Trophoblast cell (in vitro differentiated cells and primary cell): Measurements from ENCODE around the gene ATOSB.

Source experiments
- DNase-seq, 2 donors: peaks; one replicate each; pipeline ENCODE4 v3.0.0-alpha.2; 2016
- H2AFZ ChIP-seq: 2 replicates; pipeline ENCODE4 v1.6.1; 2013; ENCODE audit warnings: low read length, moderate library complexity, mild to moderate bottlenecking; ENCODE audit not compliant: insufficient read depth, poor library complexity
- H2AK5ac ChIP-seq: 2 replicates; pipeline ENCODE4 v1.6.1; 2013; ENCODE audit warnings: mild to moderate bottlenecking, low read length
- H2BK120ac ChIP-seq: 2 replicates; pipeline ENCODE4 v1.6.1; 2013; ENCODE audit warnings: low read length, mild to moderate bottlenecking, moderate library complexity; ENCODE audit not compliant: insufficient read depth, poor library complexity
- H2BK12ac ChIP-seq: 2 replicates; pipeline ENCODE4 v1.6.1; 2013; ENCODE audit warnings: mild to moderate bottlenecking, low read length, moderate library complexity
- H2BK5ac ChIP-seq: 2 replicates; pipeline ENCODE4 v1.6.1; 2013; ENCODE audit warnings: low read length, low read depth, moderate library complexity, mild to moderate bottlenecking; ENCODE audit not compliant: poor library complexity
- H3K14ac ChIP-seq: 2 replicates; pipeline ENCODE4 v1.6.1; 2013; ENCODE audit warnings: mild to moderate bottlenecking, low read length
- H3K18ac ChIP-seq: 2 replicates; pipeline ENCODE4 v1.6.1; 2013; ENCODE audit warnings: mild to moderate bottlenecking, low read length
- H3K23ac ChIP-seq: 2 replicates; pipeline ENCODE4 v1.6.1; 2013; ENCODE audit warnings: low read length
- H3K27ac ChIP-seq: 2 replicates; pipeline ENCODE4 v1.5.1; 2013; ENCODE audit warnings: low read depth, mild to moderate bottlenecking, inconsistent platforms, low read length, moderate library complexity
- H3K27me3 ChIP-seq: 2 replicates; pipeline ENCODE4 v1.6.1; 2013; ENCODE audit warnings: inconsistent platforms, mild to moderate bottlenecking, low read length, moderate library complexity; ENCODE audit not compliant: insufficient read depth
- H3K36me3 ChIP-seq, 2 experiments: 1 replicate in 1 of 2; 2 replicates in 1 of 2; pipeline ENCODE4 v1.6.1; 2013; ENCODE audit warnings: low read length in 2 of 2, mild to moderate bottlenecking in 2 of 2, moderate library complexity in 1 of 2; ENCODE audit not compliant: insufficient read depth in 2 of 2, control insufficient read depth in 1 of 2
- H3K4ac ChIP-seq: 2 replicates; pipeline ENCODE4 v1.6.1; 2013; ENCODE audit warnings: low read depth, mild to moderate bottlenecking, low read length, moderate library complexity
- H3K4me1 ChIP-seq, 2 experiments: 1 replicate in 1 of 2; 2 replicates in 1 of 2; pipeline ENCODE4 v1.6.1; 2013; ENCODE audit warnings: low read length in 2 of 2, mild to moderate bottlenecking in 2 of 2, moderate library complexity in 1 of 2; ENCODE audit not compliant: insufficient read depth in 2 of 2, control insufficient read depth in 1 of 2
- H3K4me2 ChIP-seq: 2 replicates; pipeline ENCODE4 v1.6.1; 2013; ENCODE audit warnings: inconsistent platforms, mild to moderate bottlenecking, low read length, moderate library complexity
- H3K4me3 ChIP-seq: 2 replicates; pipeline ENCODE4 v1.5.1; 2013; ENCODE audit warnings: mild to moderate bottlenecking, low read depth, low read length, inconsistent platforms
- H3K79me1 ChIP-seq: one replicate; pipeline ENCODE4 v1.6.1; 2013; ENCODE audit warnings: low read length
- H3K79me2 ChIP-seq: 2 replicates; pipeline ENCODE4 v1.6.1; 2013; ENCODE audit warnings: low read length, mild to moderate bottlenecking; ENCODE audit not compliant: control insufficient read depth, insufficient read depth, poor library complexity
- H3K9ac ChIP-seq: 2 replicates; pipeline ENCODE4 v1.6.1; 2013; ENCODE audit warnings: mild to moderate bottlenecking, low read length
- H3K9me3 ChIP-seq: 2 replicates; pipeline ENCODE4 v1.6.1; 2013; ENCODE audit warnings: low read depth, mild to moderate bottlenecking, control low read depth, inconsistent platforms, low read length; ENCODE audit not compliant: insufficient read depth
- H4K12ac ChIP-seq: 2 replicates; pipeline ENCODE4 v1.6.1; 2013; ENCODE audit warnings: low read depth, mild to moderate bottlenecking, low read length, moderate library complexity
- H4K8ac ChIP-seq: 2 replicates; pipeline ENCODE4 v1.6.1; 2013; ENCODE audit warnings: low read depth, mild to moderate bottlenecking, low read length, moderate library complexity
- H4K91ac ChIP-seq: one replicate; pipeline ENCODE4 v1.6.1; 2013; ENCODE audit warnings: low read depth, mild to moderate bottlenecking, low read length, moderate library complexity
- WGBS: extraction: QIAGEN DNeasy Blood & Tissue Kit; methylation state at CpG from one replicate; pipeline ENCODE4 v1.1.7; 2013; ENCODE audit warnings: missing lambda C conversion rate; ENCODE audit not compliant: insufficient read length, insufficient coverage; ENCODE audit errors: extremely low coverage; 5-methylcytosine and 5-hydroxymethylcytosine counted together

The ATOSB gene

DNA sequence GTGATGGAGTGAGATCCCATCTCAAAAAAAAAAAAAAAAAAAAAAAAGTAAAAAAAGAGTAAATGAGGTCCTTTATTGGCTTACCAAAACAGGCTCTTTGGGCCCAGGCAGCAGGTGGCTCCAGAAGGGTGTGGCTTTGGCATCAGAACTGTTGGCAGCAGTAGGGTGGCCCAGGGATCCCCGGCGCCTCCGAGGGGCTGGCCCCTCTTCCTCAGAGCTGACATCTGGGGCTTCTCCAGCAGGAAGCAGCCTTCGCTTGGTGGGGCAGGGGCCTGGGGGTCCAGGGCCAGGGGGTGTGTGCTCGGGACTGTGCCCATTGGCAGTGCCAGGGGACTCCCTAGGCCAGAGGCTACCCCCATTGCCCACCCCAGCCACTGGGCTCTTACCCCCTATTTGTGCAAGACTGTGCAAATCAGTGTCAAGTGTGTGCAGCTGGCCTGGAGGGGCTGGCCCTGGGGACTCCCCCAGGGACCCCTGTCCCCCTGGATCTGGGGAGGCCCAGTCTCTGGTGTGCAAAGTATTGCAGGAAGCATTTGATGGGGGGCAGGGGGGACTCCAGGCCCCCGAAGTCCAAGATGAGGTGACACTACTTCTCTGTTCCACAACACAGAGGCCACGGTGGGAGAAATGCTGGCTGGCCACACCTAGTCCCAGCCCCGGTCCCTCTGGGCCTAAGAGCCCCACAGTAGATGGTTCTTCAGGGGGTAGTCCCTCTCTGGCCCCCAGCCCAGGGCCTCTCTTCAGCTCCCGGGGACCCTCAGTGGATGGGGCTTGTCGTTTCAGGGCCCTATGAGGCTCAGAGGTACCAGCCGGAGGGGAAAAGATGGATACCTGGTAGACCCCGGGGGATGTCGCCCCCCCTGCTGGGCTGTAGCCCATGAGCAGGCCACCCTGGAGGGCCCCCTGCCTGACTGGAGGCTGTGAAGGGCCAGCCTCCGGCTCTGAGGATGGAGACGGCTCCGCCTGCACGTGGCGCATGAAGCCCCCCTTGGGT lies 8.1 kb downstream of the ATOSB start:
- no peak overlapping the region for H2BK120ac ChIP-seq
- no peak overlapping the region for H4K91ac ChIP-seq
- no peak overlapping the region for H2BK5ac ChIP-seq
- no peak overlapping the region for H4K12ac ChIP-seq
- H3K9ac ChIP-seq, result no peak overlapping the region
- peaks cover 11% of the 10 kb centered on the region for H3K79me1 ChIP-seq
- no peak overlapping the region for H2AFZ ChIP-seq
- no peaks in the 10 kb centered on the region for H3K27me3 ChIP-seq
- H3K18ac ChIP-seq, result no peak overlapping the region
- no peaks in the 10 kb centered on the region for H3K9me3 ChIP-seq
- no peak overlapping the region for H3K4ac ChIP-seq
- H3K79me2 ChIP-seq, result peaks cover 8% of the 10 kb centered on the region
- no peak overlapping the region for H3K14ac ChIP-seq
- no peak overlapping the region for H3K23ac ChIP-seq
- no peak overlapping the region for H2AK5ac ChIP-seq
- no peak overlapping the region for H3K4me3 ChIP-seq
- H3K4me1 ChIP-seq, result peaks cover 16 to 17% of the 10 kb centered on the region in 2 experiments
- peaks cover 43 to 44% of the 10 kb centered on the region in 2 experiments for H3K36me3 ChIP-seq
- H3K4me2 ChIP-seq, result no peak overlapping the region
- no peak overlapping the region for H2BK12ac ChIP-seq
- whole genome bisulfite sequencing, result no CpG with 5 or more reads among the region's 18 CpGs
- no peak overlapping the region for H4K8ac ChIP-seq
- DNase-seq, result no peak
- no peak overlapping the region for H3K27ac ChIP-seq

DNA sequence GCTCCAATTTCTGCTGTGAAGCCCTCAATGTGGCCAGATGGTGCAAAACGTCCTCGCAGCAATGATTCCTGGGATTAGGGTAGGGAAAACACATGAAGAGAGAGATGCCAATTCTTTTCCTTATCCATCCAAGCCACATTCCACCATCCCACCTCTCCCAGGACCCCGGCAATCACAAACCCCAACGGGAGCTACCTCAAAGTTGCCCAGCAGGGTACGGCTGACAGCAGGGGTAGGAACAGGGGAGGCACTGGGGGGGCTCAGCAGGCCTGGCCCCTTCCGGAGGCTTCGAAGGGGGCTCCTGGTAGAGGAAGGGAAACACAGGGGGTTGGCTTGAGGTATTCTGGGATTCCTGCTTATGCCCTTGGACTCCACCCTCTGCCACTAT lies 9.3 kb downstream of the ATOSB start:
- Histone ChIP-seq H2BK12ac (no peak overlapping the region), H3K4me2 (no peak overlapping the region), H4K12ac (no peak overlapping the region), H3K9ac (no peak overlapping the region), H3K79me1 (peaks cover 10% of the 10 kb centered on the region), H3K4me3 (no peak overlapping the region), H3K9me3 (no peaks in the 10 kb centered on the region), H3K14ac (no peak overlapping the region), H3K23ac (no peak overlapping the region), H3K18ac (no peak overlapping the region), H3K36me3 (peaks cover 46 to 48% of the 10 kb centered on the region in 2 experiments), H2AFZ (no peak overlapping the region), H4K8ac (no peak overlapping the region), H3K27ac (no peak overlapping the region), H2BK120ac (no peak overlapping the region), H4K91ac (no peak overlapping the region), H2BK5ac (no peak overlapping the region), H3K4ac (no peak overlapping the region), H2AK5ac (no peak overlapping the region), H3K79me2 (peaks cover 10% of the 10 kb centered on the region), H3K27me3 (no peaks in the 10 kb centered on the region), H3K4me1 (peaks cover 14 to 22% of the 10 kb centered on the region in 2 experiments)
- WGBS, result no CpG with 5 or more reads among the region's 7 CpGs
- no peak for DNase-seq

DNA sequence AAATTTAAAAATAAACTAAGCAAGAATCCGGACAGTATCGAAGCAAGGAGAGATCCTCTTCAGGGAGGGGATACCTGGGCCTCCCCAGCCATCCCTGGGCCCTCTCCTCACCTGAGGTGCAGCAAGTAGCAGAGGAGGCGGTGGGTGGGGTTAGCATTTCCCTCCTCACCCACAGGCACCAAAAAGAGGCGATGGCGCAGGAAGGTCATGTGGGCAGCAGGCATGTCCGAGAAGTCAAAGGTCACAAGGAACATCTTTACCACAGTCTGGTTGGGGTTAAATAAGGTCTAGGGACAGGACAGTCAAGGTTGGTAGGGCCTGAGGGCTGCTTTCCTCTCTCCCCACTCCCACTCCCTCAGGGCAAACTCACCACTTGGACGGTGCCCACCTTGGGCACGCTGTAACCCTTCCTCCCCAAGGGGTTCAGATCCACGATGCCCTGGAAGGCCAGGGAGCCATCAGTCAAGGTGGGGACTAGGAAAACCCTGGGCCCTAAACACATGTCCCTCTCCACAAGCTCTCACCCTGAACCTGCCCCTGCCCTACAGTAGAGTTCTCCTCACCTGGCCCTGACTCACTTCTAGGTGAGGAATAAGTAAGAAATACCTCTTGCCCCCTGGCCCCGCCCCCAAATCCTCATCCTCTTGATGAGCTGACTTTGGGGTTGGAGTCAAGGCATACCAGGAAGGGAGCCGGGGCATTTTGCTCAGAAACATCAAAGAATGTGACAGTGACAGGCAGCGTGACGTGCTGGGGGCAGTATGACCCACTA lies 9.9 kb downstream of the ATOSB start:
- H2AK5ac ChIP-seq, result no peak overlapping the region
- no peak overlapping the region for H2BK12ac ChIP-seq
- no peak overlapping the region for H3K23ac ChIP-seq
- peaks cover 51 to 53% of the 10 kb centered on the region in 2 experiments for H3K36me3 ChIP-seq
- no peak overlapping the region for H3K4me2 ChIP-seq
- H3K79me2 ChIP-seq, result peaks cover 5% of the 10 kb centered on the region
- DNase-seq, result no peak
- no peak overlapping the region for H3K27ac ChIP-seq
- no peak overlapping the region for H3K4me3 ChIP-seq
- no peak overlapping the region for H3K4ac ChIP-seq
- H3K9ac ChIP-seq, result no peak overlapping the region
- H2BK120ac ChIP-seq, result no peak overlapping the region
- H3K4me1 ChIP-seq, result peaks cover 14 to 20% of the 10 kb centered on the region in 2 experiments
- no peaks in the 10 kb centered on the region for H3K9me3 ChIP-seq
- H4K8ac ChIP-seq, result no peak overlapping the region
- H4K91ac ChIP-seq, result no peak overlapping the region
- no peak overlapping the region for H2BK5ac ChIP-seq
- H2AFZ ChIP-seq, result no peak overlapping the region
- peaks cover 5% of the 10 kb centered on the region for H3K79me1 ChIP-seq
- no peaks in the 10 kb centered on the region for H3K27me3 ChIP-seq
- no CpG with 5 or more reads among the region's 13 CpGs for WGBS
- H3K14ac ChIP-seq, result no peak overlapping the region
- no peak overlapping the region for H3K18ac ChIP-seq
- no peak overlapping the region for H4K12ac ChIP-seq

DNA sequence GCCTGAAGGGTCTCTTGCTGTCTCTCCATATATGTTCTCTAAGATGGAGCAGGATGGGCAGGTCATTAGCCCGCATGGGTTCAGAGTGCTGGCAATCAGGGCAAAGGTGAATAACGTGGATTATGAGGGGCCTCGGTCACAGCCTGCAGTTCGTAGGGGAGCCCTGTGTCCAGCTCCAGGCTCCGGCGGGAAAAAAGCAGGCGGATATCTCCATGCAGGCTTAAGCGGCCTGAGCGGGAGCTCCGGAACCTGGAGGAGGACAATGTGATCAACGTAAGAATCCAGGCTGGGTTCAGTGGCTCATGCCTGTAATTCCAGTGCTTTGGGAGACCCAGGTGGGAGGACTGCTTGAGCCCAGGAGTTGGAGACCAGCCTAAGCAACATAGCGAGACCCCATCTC lies 10.5 kb downstream of the ATOSB start:
- peaks cover 5% of the 10 kb centered on the region for H3K79me2 ChIP-seq
- no peak overlapping the region for H2BK120ac ChIP-seq
- H3K14ac ChIP-seq, result no peak overlapping the region
- H3K79me1 ChIP-seq, result peaks cover 4% of the 10 kb centered on the region
- no peak overlapping the region for H3K4me2 ChIP-seq
- no peak overlapping the region for H3K9ac ChIP-seq
- no peaks in the 10 kb centered on the region for H3K27me3 ChIP-seq
- no peak overlapping the region for H2BK5ac ChIP-seq
- no peak overlapping the region for H3K23ac ChIP-seq
- no peak overlapping the region for H4K12ac ChIP-seq
- DNase-seq, result no peak
- no peak overlapping the region for H3K4me3 ChIP-seq
- no peak overlapping the region for H4K8ac ChIP-seq
- no peak overlapping the region for H2BK12ac ChIP-seq
- no peak overlapping the region for H2AFZ ChIP-seq
- H3K9me3 ChIP-seq, result no peaks in the 10 kb centered on the region
- H3K4ac ChIP-seq, result no peak overlapping the region
- WGBS, result no CpG with 5 or more reads among the region's 12 CpGs
- H4K91ac ChIP-seq, result no peak overlapping the region
- peaks cover 9 to 14% of the 10 kb centered on the region in 2 experiments for H3K4me1 ChIP-seq
- no peak overlapping the region for H3K18ac ChIP-seq
- no peak overlapping the region for H3K27ac ChIP-seq
- H3K36me3 ChIP-seq, result peaks cover 56 to 59% of the 10 kb centered on the region in 2 experiments
- no peak overlapping the region for H2AK5ac ChIP-seq
